IMR-90 (cell line): ENCODE data around the gene PTPRK. TPM values are rescaled to one million over a fixed set of nuclear protein-coding genes. Genes with fewer than 3 reads are reported as not detected.

ENCODE experiments used
- ATAC-seq: fragments of 200-7000 bp; cut with Tn5 transposase; 2 replicates; pipeline ENCODE4 v1.9.1; 2020; ENCODE audit warnings: low read depth, mild to moderate bottlenecking, moderate library complexity
- BruUV-seq: library from RNA; stranded (reverse); fragments of 400-500 nt; replicated peaks from 2 replicates; lab custom pipeline; 2021; lab: Mats Ljungman, UMichigan
- CTCF ChIA-PET: fragments of 300-600 bp; formaldehyde crosslinking; extraction: SDS; loops from one replicate; lab custom pipeline; 2021; ENCODE audit warnings: antibody characterized with exemption; lab: Yijun Ruan, JAX
- POLR2A ChIA-PET: fragments of 300-600 bp; sonication (Branson Sonifier 250); formaldehyde crosslinking; loops from one replicate; lab custom pipeline; 2022; ENCODE audit warnings: antibody characterized with exemption; ENCODE audit not compliant: unreplicated experiment; lab: Charles Lee
- DNase-seq: peaks from one replicate; pipeline ENCODE4 v3.0.0; 2013
- H2AFZ ChIP-seq: replicated peaks from 2 replicates; pipeline ENCODE3; 2013; ENCODE audit warnings: low read length, mild to moderate bottlenecking; ENCODE audit not compliant: poor library complexity
- H2AK5ac ChIP-seq: 2 replicates; pipeline ENCODE4 v1.6.1; 2013; ENCODE audit warnings: low read depth, low read length, inconsistent platforms
- H2AK9ac ChIP-seq: replicated peaks from 2 replicates; pipeline ENCODE3; 2013; ENCODE audit warnings: mild to moderate bottlenecking, low read depth, low read length, moderate library complexity; ENCODE audit not compliant: poor library complexity
- H2BK120ac ChIP-seq: 2 replicates; pipeline ENCODE4 v1.6.1; 2013; ENCODE audit warnings: low read depth, low read length, inconsistent platforms
- H2BK15ac ChIP-seq: 3 replicates; pipeline ENCODE4 v1.6.1; 2013; ENCODE audit warnings: low read depth, low read length, inconsistent platforms
- H2BK20ac ChIP-seq: 2 replicates; pipeline ENCODE4 v1.6.1; 2013; ENCODE audit warnings: low read depth, mild to moderate bottlenecking, inconsistent platforms, low read length, moderate library complexity
- H2BK5ac ChIP-seq: 2 replicates; pipeline ENCODE4 v1.6.1; 2013; ENCODE audit warnings: mild to moderate bottlenecking, low read depth, low read length, inconsistent platforms; ENCODE audit not compliant: poor library complexity, severe bottlenecking
- H3K14ac ChIP-seq: replicated peaks from 2 replicates; pipeline ENCODE4 v1.6.1; 2013; ENCODE audit warnings: low read depth, low read length, inconsistent platforms
- H3K18ac ChIP-seq: 2 replicates; pipeline ENCODE4 v1.6.1; 2013; ENCODE audit warnings: low read depth, low read length, control low read depth
- H3K23ac ChIP-seq: 2 replicates; pipeline ENCODE4 v1.6.1; 2013; ENCODE audit warnings: low read depth, low read length, inconsistent platforms
- H3K27ac ChIP-seq: 2 replicates; pipeline ENCODE4 v1.5.1; 2013; ENCODE audit warnings: mild to moderate bottlenecking, control low read depth, low read length; ENCODE audit not compliant: insufficient read depth
- H3K27me3 ChIP-seq: 2 replicates; pipeline ENCODE4 v1.6.1; 2013; ENCODE audit warnings: low read length; ENCODE audit not compliant: control insufficient read depth, insufficient read depth
- H3K36me3 ChIP-seq: 2 replicates; pipeline ENCODE4 v1.6.1; 2013; ENCODE audit warnings: low read length, mixed read lengths; ENCODE audit not compliant: control insufficient read depth, insufficient read depth
- H3K4ac ChIP-seq: 2 replicates; pipeline ENCODE4 v1.6.1; 2013; ENCODE audit warnings: low read depth, low read length, inconsistent platforms
- H3K4me1 ChIP-seq: 2 replicates; pipeline ENCODE4 v1.6.1; 2013; ENCODE audit warnings: low read length, mixed read lengths; ENCODE audit not compliant: control insufficient read depth, insufficient read depth
- H3K4me2 ChIP-seq: 2 replicates; pipeline ENCODE4 v1.6.1; 2013; ENCODE audit warnings: low read depth, mild to moderate bottlenecking, control low read depth, low read length, moderate library complexity
- H3K4me3 ChIP-seq: 2 replicates; pipeline ENCODE4 v1.5.1; 2013; ENCODE audit warnings: low read depth, mild to moderate bottlenecking, control low read depth, low read length, moderate library complexity; ENCODE audit not compliant: insufficient read depth
- H3K56ac ChIP-seq: 2 replicates; pipeline ENCODE4 v1.6.1; 2013; ENCODE audit warnings: low read length, inconsistent platforms; ENCODE audit not compliant: insufficient read depth; ENCODE audit errors: extremely low read depth
- H3K79me1 ChIP-seq, 2 experiments: 2 replicates each; pipeline ENCODE4 v1.6.1; 2013; ENCODE audit warnings: low read length in 2 of 2, inconsistent platforms in 1 of 2, low read depth in 1 of 2
- H3K9ac ChIP-seq: 2 replicates; pipeline ENCODE4 v1.6.1; 2013; ENCODE audit warnings: low read depth, low read length, control low read depth
- H3K9me1 ChIP-seq: 2 replicates; pipeline ENCODE4 v1.6.1; 2013; ENCODE audit warnings: low read length, inconsistent platforms; ENCODE audit not compliant: insufficient read depth
- H3K9me3 ChIP-seq: 2 replicates; pipeline ENCODE4 v1.6.1; 2013; ENCODE audit warnings: low read length; ENCODE audit not compliant: control insufficient read depth, insufficient read depth
- H4K20me1 ChIP-seq: 2 replicates; pipeline ENCODE4 v1.6.1; 2013; ENCODE audit warnings: low read length, inconsistent platforms; ENCODE audit not compliant: insufficient read depth
- H4K5ac ChIP-seq: 2 replicates; pipeline ENCODE4 v1.6.1; 2013; ENCODE audit warnings: mild to moderate bottlenecking, low read depth, low read length, control low read depth
- H4K8ac ChIP-seq, 2 experiments: 2 replicates each; pipeline ENCODE4 v1.6.1; 2013; ENCODE audit warnings: low read depth in 2 of 2, low read length in 2 of 2, control low read depth in 1 of 2, inconsistent platforms in 1 of 2
- H4K91ac ChIP-seq: 2 replicates; pipeline ENCODE4 v1.6.1; 2013; ENCODE audit warnings: low read depth, low read length, inconsistent platforms; ENCODE audit not compliant: insufficient read depth
- BHLHE40 ChIP-seq: fragments of 150-350 bp; IDR thresholded peaks from 2 replicates; pipeline ENCODE4 v1.6.1; 2016; ENCODE audit warnings: mild to moderate bottlenecking, low read depth, low read length
- CEBPB ChIP-seq: IDR thresholded peaks from 2 replicates; pipeline ENCODE4 v1.6.1; 2012; ENCODE audit warnings: low read depth, low read length, improper control_type of control experiment
- CHD1 ChIP-seq: IDR thresholded peaks from 2 replicates; pipeline ENCODE4 v1.6.1; 2012; ENCODE audit warnings: low read depth, low read length, improper control_type of control experiment
- FOS ChIP-seq: fragments of 150-350 bp; IDR thresholded peaks from 2 replicates; pipeline ENCODE4 v1.6.1; 2016; ENCODE audit warnings: low read depth, low read length
- MAFK ChIP-seq: IDR thresholded peaks from 2 replicates; pipeline ENCODE4 v1.6.1; 2012; ENCODE audit warnings: low read depth, low read length, improper control_type of control experiment
- MAZ ChIP-seq: IDR thresholded peaks from 2 replicates; pipeline ENCODE4 v1.6.1; 2012; ENCODE audit warnings: low read depth, mild to moderate bottlenecking, low read length, improper control_type of control experiment, moderate library complexity, borderline replicate concordance
- MXI1 ChIP-seq: IDR thresholded peaks from 2 replicates; pipeline ENCODE4 v1.6.1; 2012; ENCODE audit warnings: low read depth, mild to moderate bottlenecking, low read length, moderate library complexity, borderline replicate concordance
- NFE2L2 ChIP-seq: fragments of 150-350 bp; IDR thresholded peaks from 2 replicates; pipeline ENCODE4 v1.6.1; 2016; ENCODE audit warnings: low read depth, mild to moderate bottlenecking, low read length
- POLR2A ChIP-seq: IDR thresholded peaks from 2 replicates; pipeline ENCODE4 v1.6.1; 2012; ENCODE audit warnings: mild to moderate bottlenecking, low read depth, low read length
- RAD21 ChIP-seq: IDR thresholded peaks from 2 replicates; pipeline ENCODE4 v1.6.1; 2012; ENCODE audit warnings: low read length, improper control_type of control experiment
- RCOR1 ChIP-seq: IDR thresholded peaks from 2 replicates; pipeline ENCODE4 v1.6.1; 2012; ENCODE audit warnings: mild to moderate bottlenecking, low read length, improper control_type of control experiment; ENCODE audit not compliant: insufficient replicate concordance
- RFX5 ChIP-seq: IDR thresholded peaks from 2 replicates; pipeline ENCODE4 v1.8.0; 2012; ENCODE audit warnings: low read depth, mild to moderate bottlenecking, low read length, moderate library complexity
- SMC3 ChIP-seq: fragments of 150-350 bp; IDR thresholded peaks from 2 replicates; pipeline ENCODE4 v1.6.1; 2016; ENCODE audit warnings: low read depth, mild to moderate bottlenecking, antibody characterized with exemption, low read length, moderate library complexity
- WGBS, 2 experiments: methylation state at CpG; one replicate each; pipeline versions ENCODE4 v1.1.5 to v1.1.7; 2013; ENCODE audit warnings: missing lambda C conversion rate in 2 of 2; ENCODE audit not compliant: insufficient read length in 1 of 2; ENCODE audit errors: extremely low coverage in 2 of 2; 5-methylcytosine and 5-hydroxymethylcytosine counted together
- dilution Hi-C: fragments of 300-500 bp; cut with HindIII; formaldehyde crosslinking; loops from one replicate; pipeline ENCODE4 v1.14.3; 2018; ENCODE audit warnings: low sequenced_read_pairs; ENCODE audit not compliant: unreplicated experiment
- in situ Hi-C: fragments of 300-500 bp; cut with MboI; formaldehyde crosslinking; loops from 3 replicates; pipeline ENCODE4 v1.14.3; 2019; ENCODE audit warnings: low sequenced_read_pairs, inconsistent platforms, mixed read lengths
- intact Hi-C: fragments of 100-400 bp; cut with micrococcal nuclease; formaldehyde crosslinking; loops from 2 replicates; pipeline ENCODE4 v1.10.0; 2022
- polyA plus RNA-seq, 3 experiments: library from polyadenylated mRNA; depleted of rRNA; stranded (reverse); fragments of >200 nt; gene quantifications; 2 replicates each; pipeline ENCODE4 v1.2.3, GENCODE V29; 2012; ENCODE audit warnings: low replicate concordance in 1 of 3
- total RNA-seq: library from RNA; depleted of rRNA; stranded (reverse); fragments of >200 nt; gene quantifications from 2 replicates; pipeline ENCODE4 v1.2.3, GENCODE V29; 2012
- TF ChIP-seq, protein P1 (sequence below): fragments of 150-350 bp; IDR thresholded peaks from 2 replicates; pipeline ENCODE4 v1.6.1; 2017; ENCODE audit warnings: mild to moderate bottlenecking, antibody characterized with exemption, low read length, low read depth
- TF ChIP-seq, protein P2 (sequence below): fragments of 150-350 bp; IDR thresholded peaks from 2 replicates; pipeline ENCODE4 v1.6.1; 2016; ENCODE audit warnings: low read depth, mild to moderate bottlenecking, low read length, moderate library complexity, borderline replicate concordance
- TF ChIP-seq, protein P3 (sequence below): conservative IDR thresholded peaks from 2 replicates; pipeline ENCODE4 v1.5.1; 2012; ENCODE audit warnings: mild to moderate bottlenecking, low read depth, low read length, improper control_type of control experiment

Gene PTPRK
- total and polyA plus RNA-seq, 2 of the 4 experiments (the other 2 are of a cell fraction): 18.0 to 80.8 TPM

DNA sequence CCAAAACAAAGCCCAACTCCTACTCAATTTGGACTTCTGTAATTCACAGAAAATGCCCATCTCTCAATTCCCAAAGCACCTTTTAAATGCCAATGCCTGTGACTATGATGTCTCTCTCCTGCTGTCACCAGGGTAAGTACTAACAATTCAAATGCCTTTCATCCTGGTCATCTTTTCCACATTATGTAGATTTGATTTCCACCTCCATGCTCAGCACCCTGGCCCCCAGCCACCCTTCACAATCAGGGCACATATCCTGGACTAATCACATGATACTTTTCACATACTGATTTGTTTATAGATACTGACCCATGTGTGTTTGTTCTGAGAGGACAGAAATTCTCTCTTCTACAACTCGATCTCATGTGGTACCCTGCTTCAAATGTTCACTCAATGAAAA is 236.3 kb downstream of the PTPRK start:
- no peak for TF ChIP-seq CEBPB
- TF ChIP-seq, protein P1, sequence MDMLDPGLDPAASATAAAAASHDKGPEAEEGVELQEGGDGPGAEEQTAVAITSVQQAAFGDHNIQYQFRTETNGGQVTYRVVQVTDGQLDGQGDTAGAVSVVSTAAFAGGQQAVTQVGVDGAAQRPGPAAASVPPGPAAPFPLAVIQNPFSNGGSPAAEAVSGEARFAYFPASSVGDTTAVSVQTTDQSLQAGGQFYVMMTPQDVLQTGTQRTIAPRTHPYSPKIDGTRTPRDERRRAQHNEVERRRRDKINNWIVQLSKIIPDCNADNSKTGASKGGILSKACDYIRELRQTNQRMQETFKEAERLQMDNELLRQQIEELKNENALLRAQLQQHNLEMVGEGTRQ: no peak
- no peak for TF ChIP-seq NFE2L2
- TF ChIP-seq, protein P2, sequence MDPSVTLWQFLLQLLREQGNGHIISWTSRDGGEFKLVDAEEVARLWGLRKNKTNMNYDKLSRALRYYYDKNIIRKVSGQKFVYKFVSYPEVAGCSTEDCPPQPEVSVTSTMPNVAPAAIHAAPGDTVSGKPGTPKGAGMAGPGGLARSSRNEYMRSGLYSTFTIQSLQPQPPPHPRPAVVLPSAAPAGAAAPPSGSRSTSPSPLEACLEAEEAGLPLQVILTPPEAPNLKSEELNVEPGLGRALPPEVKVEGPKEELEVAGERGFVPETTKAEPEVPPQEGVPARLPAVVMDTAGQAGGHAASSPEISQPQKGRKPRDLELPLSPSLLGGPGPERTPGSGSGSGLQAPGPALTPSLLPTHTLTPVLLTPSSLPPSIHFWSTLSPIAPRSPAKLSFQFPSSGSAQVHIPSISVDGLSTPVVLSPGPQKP: no peak
- TF ChIP-seq MAFK: no peak
- TF ChIP-seq, protein P3, sequence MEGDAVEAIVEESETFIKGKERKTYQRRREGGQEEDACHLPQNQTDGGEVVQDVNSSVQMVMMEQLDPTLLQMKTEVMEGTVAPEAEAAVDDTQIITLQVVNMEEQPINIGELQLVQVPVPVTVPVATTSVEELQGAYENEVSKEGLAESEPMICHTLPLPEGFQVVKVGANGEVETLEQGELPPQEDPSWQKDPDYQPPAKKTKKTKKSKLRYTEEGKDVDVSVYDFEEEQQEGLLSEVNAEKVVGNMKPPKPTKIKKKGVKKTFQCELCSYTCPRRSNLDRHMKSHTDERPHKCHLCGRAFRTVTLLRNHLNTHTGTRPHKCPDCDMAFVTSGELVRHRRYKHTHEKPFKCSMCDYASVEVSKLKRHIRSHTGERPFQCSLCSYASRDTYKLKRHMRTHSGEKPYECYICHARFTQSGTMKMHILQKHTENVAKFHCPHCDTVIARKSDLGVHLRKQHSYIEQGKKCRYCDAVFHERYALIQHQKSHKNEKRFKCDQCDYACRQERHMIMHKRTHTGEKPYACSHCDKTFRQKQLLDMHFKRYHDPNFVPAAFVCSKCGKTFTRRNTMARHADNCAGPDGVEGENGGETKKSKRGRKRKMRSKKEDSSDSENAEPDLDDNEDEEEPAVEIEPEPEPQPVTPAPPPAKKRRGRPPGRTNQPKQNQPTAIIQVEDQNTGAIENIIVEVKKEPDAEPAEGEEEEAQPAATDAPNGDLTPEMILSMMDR: no peak
- no peak for TF ChIP-seq RAD21
- TF ChIP-seq SMC3: no peak
- no peak for TF ChIP-seq RFX5
- no peak for TF ChIP-seq POLR2A
- TF ChIP-seq FOS: no peak
- TF ChIP-seq CHD1: no peak
- TF ChIP-seq MXI1: no peak
- no peak for TF ChIP-seq RCOR1
- no peak for TF ChIP-seq BHLHE40
- TF ChIP-seq MAZ: no peak
- no peak; the same call in 1 of the 2 replicates for ATAC-seq

More for the DNA sequence above, 236.3 kb downstream of the PTPRK start:
- Histone ChIP-seq H3K4ac (no peak overlapping the region), H2BK20ac (no peak overlapping the region), H3K36me3 (no peaks in the 10 kb centered on the region), H3K9me3 (no peaks in the 10 kb centered on the region), H3K56ac (no peak overlapping the region), H3K4me2 (no peak overlapping the region), H3K27ac (no peak overlapping the region), H2BK5ac (no peak overlapping the region), H3K9ac (no peak overlapping the region), H3K18ac (no peak overlapping the region), H3K9me1 (peaks cover 8% of the 10 kb centered on the region; the same call in 1 of the 2 replicates), H3K23ac (peak overlapping the region; percentile 79), H4K8ac (no peak overlapping the region), H4K20me1 (no peaks in the 10 kb centered on the region; the same call in 1 of the 2 replicates), H4K91ac (no peak overlapping the region), H4K5ac (peak overlapping the region; percentile 29; the same call in 1 of the 2 replicates), H2AFZ (no peak overlapping the region), H3K4me1 (peaks cover 5% of the 10 kb centered on the region; the same call in 1 of the 2 replicates), H3K14ac (peak overlapping the region; percentile 45; the same call in 1 of the 2 replicates), H2AK5ac (no peak overlapping the region), H2BK15ac (no peak overlapping the region), H3K79me1 (peaks cover 5 to 48% of the 10 kb centered on the region in 2 experiments; a peak in 3 of 4 replicates), H3K27me3 (no peaks in the 10 kb centered on the region), H3K4me3 (no peak overlapping the region), H2AK9ac (no peak overlapping the region), H2BK120ac (no peak overlapping the region)
- dilution Hi-C loops (no loop called here), intact Hi-C loops (no loop called here), in situ Hi-C loops (no loop called here)
- ChIA-PET CTCF (no interaction called here), POLR2A (no interaction called here)
- DNase-seq: no peak
- no CpG with 5 or more reads among the region's 1 CpG for WGBS, 2 experiments
- no TSS peak for BruUV-seq
